CD4-positive, alpha-beta T cell treated with Interleukin-4 for 1 hour (primary cell): ENCODE data around the gene GABRR1.
A peak's percentile ranks its signal among the peaks of the same experiment; 100 is the strongest.

Experiments used
- DNase-seq, 2 donors: peaks; one replicate each; pipeline ENCODE4 v3.0.0-alpha.2; 2020 to 2022

Gene GABRR1

DNA sequence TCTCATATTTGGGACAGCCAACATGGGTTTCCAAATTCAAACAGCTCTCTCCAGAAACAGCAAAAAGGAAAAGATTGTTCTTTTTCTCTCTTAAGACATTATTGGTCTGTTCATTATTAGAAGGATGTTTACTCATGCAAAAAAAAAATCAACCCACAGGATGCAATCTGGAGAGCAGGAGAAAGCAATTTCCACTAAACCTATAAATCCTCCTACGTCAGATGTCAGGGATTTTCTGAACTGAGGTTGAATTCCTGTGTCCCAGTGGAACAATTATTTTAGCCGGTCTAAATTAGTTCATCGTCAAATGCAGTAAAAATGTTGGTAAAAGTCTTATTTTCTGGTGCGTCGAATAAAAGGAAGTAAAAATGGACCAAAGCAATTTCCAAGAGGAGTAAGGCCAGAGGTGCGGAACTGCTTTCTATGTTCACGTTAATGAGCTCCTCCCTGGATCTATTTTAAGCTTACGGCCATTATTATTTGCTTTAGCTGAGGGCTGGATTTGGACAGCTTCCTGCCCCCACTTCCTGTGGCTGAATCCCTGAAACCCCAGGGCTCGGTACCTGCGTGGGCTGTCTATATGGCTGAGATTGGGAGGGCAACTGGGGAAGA, at the start of gene GABRR1:
Gene GABRR1 (minus strand): TSS at position 60 of the 612 bp plus-strand sequence. CDS start 36 bp downstream, at position 24.
- no peak for DNase-seq

DNA sequence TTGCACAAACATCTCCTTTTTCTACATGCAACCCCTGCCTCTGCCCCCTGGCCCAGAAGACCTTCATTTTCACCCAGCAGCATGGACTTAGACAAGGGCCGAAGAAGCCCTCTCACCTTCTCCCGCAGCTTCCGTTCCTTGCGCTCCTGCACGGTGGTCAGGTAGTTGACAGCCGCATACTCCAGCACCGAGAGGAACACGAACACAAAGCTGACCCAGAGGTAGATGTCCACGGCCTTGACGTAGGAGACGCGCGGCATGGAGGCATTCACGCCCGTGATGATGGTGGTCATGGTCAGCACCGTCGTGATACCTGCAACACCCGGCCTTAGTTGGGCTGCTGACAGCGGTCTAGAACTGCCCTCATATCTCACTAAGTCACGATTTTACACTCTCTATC, 47.1 kb upstream of the GABRR1 start:
- no peak for DNase-seq

DNA sequence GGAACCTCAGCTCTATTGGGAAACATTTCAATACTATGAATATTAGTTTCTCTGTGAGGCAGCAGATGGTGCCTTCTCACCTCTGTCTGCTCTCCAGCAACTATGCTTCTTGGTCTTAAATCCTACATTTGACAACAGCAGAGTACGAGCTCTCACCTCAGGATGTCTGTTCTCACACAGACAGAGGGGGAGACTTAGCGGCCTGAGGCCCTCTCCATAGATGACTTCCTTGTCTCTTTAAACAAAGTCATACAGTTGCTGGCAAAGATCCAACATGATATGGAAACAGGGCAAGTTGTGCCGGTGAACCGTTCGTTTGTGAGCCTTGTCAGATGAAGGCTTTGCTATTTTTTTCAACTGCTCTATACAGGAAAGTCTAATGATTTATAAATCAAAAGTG, 43.7 kb upstream of the GABRR1 start:
- no peak for DNase-seq

DNA sequence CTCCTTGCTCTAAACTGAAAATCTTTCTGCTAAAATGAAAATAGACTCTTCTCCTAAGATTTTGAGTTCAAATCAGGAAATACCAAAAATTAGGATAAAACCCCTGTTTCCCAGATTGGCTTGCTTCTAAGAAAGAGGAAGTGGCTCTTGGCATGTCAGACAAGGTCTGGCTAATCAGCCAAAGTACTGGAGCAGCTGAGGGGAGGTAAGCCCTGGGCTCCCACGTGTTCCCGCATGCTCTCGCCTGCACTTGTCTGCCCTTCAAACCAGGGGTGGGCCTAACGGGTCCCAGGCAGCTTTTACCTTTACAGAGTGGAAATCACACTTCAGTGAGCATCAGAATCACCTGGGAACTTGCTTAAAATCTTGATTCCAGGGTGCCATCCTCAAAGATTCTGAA, 43.2 kb upstream of the GABRR1 start:
- DNase-seq: no peak

DNA sequence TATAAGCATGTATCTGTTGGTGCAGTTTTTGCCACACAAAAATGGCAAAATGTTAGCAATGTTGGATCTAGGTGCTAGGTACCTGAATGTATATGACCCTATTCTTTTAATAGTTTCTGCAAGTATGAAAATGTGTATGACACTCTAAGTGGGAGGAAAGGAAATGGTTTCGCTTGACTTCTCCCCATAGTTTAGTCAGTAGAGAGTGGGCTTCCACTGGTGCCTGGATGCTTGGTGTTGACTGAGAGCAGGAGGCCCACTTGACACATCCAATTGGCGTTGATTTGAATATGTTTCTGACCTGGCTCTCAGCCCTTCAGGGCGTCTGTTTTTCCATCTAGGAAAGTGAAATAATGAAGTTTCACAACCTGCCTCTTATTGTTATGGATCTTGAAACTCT, 41.8 kb upstream of the GABRR1 start:
- DNase-seq: no peak

DNA sequence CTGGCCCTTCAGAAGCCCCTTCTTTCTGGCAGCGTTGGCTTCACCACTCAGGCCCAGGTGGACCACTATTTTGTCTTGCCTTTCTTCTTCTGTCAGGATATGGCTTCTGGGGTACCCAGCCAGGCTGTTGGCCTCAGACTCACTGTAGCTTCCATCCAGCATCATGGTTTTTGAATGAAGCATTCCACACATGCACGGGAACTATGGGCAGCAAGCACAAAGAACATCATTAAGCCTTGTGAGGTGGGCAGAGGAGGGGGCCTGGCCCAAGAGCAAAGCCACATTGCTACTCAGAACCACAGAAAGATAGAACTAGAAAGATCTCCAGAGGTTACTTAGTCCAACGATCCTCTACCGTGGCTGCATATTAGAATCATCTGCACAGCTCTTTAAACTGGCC, 40.6 kb upstream of the GABRR1 start:
- DNase-seq: no peak

DNA sequence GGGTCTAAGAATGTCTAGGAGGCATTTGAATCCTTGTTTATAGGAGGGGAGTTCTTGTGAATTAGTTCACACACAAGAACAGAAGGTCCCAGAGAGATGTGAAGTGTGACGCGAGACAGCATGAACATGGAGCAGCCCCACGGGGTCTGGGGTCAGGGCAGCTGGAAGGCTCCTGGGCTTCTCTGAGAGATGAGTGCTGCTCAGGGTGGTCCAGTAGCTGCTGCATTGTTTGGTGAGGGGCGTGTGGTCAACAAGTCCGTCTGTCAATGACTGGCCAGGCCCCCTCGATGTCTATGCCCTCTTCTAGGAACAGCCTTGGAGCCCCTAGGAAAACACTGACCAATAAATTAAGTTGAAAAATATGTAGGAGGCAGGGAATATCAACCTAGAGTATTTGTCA, 40.2 kb upstream of the GABRR1 start:
- no peak for DNase-seq

DNA sequence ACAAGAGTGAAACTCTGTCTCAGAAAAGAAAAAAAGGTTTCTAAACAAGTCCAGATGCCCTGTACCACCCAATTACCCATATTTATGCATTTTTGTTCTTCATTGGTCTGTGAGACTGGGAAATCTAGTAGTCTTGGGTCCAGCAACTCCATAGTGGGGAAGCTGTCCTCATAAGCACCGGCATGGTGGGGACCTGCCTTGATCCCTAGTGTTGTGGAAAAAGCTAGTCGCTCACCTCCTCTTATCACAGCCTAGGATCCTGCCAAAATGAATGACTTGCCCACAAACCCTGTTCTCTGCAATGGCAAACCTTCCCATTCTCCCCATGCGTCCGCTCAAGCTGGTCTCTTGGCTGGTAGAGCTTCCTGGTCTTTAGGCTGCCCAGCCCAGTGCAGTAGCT, 38.3 kb upstream of the GABRR1 start:
- no peak for DNase-seq

DNA sequence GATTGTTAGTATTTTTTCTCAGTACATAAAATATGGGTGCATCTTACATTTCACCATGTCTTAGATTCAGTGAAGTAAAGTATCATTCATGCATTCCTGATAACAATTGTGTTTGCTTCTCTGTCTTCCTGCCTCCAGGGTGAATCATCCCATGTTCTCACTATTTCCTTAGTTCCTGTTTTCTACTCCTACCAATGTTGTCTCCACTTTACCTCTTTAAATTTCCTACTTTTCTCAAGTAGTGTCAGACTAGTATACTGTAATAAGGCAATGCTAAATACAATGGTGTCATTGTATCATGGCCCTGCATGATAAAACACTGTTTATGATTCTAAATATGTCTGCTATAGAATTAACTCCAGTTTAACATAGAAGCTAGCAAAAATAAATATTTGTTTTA, 37.4 kb upstream of the GABRR1 start:
- DNase-seq: no peak

DNA sequence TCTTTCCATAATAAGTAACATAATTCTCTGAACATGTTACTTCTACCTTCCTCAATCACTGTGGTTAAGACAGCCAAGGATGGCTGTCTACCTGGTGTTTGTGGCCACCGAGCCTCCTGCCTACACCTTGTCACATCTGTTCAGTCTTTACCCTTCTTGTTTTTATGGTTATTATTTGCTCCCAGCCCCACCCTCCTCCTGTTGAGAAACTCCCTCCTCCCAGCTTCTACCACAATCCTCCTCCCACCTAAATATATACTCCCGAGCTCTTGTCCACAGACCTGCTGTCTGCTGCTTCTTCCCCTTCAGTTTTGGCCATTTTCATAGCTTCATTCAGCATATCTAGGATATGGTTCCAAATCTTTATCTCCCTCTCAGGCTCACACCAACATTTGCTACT, 35.7 kb upstream of the GABRR1 start:
- DNase-seq: no peak

DNA sequence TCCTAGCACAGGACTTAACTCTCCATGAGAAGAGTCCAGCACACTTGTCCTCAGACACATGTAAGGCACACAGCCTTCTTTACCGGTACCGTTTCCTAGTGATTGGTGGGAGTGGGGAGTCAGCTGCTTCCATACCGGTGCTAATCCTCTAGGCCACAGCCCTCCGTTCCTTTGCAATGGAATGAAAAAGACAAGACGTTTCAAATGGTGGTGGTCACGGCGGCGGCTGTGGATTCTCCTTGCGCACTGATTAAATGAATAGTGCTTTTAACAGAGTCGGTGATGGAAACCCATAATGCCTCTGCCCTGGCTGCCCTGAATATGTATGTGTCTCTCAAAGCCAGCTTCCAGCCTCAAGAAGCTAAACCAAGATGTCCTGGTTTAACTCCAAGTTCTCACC, 34.8 kb upstream of the GABRR1 start:
- DNase-seq: no peak

DNA sequence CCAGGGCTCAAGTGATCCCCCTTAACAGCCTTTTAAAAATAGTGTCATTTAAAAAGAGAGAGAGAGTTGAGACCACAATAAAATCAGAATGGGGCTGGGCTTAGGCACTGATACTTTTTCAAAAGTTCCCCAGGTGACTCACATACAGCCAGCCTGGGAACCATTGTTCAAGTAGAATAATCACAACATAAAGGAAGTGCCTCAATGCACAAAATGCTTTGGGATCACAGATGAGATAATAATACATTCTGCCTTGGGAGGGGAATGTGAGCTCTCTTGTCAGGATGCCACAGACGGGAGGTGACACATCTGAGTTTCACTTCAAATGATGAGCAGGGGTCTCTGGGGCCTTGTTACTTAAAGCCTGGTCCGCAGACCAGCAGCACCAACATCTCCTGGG, 34.0 kb upstream of the GABRR1 start:
- DNase-seq: no peak

DNA sequence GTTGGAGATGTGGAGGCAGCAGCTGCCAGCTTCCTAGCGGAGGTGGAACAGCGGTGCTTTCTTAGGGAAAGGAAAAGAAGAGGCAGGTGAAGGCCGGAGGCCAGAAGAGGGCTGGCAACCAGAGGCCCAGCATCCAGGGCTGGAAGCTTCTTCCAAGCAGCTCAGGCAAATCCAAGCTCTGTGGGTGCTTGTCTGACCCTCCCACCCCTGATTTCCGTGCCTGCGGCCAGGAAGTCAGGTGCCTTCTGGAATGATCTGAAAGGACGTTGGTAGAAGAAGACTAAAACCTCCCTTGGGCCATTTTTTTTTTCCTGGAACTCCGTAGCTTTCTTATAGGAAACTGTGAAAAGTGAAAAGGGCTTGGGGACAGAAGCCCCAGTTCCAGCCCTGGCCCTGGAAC, 33.1 kb upstream of the GABRR1 start:
- DNase-seq: no peak

DNA sequence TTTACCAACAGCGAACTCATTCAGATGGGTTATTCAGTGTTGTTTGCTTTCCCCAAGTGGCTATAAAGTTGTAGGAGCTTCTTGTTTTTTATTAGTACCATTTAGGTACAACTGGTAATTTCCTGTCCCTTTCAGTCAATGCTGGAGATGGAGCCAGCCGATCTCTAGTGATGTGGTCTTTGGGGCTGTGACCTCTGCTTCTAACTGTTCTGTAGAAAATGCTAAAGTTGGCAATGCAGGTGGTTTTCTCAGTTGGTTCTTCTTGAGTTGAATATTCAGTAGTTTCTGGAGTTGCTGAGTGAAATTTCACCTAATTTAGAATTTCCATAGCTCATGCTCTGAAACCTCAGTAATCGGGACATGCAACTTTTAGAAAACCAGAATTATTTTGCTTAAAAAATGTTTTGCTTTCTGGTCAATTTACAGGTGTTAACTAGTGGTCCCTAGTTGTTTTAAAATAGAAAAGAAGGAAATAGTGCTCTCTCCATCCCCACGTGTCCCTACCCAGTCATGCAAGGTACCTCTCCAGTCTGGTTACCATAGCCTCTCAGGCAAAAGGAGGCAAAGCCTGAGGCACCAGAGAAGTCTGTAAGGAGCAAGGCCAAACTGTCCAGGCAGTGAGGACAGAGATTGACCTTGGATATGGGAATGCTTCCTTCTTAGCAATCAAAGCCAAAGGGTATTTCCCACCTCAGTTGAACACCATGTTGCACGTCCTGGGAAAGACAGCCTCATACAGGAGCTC, 27.3 kb upstream of the GABRR1 start:
- DNase-seq: no peak

DNA sequence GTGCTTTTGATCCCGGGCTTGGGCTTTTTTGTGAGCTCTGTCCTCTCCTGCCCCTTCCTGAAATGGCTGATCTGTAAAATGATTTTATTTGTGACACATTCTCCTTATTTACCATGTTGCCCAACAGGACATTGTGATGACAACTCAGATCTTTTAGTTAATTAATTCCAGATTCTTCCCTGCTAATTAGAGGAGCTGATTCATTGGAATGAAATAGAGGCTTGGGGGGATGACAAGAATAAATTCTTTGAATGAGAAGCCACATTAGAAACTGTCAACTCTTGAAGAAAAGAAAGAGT, 26.1 kb upstream of the GABRR1 start:
- DNase-seq: no peak

DNA sequence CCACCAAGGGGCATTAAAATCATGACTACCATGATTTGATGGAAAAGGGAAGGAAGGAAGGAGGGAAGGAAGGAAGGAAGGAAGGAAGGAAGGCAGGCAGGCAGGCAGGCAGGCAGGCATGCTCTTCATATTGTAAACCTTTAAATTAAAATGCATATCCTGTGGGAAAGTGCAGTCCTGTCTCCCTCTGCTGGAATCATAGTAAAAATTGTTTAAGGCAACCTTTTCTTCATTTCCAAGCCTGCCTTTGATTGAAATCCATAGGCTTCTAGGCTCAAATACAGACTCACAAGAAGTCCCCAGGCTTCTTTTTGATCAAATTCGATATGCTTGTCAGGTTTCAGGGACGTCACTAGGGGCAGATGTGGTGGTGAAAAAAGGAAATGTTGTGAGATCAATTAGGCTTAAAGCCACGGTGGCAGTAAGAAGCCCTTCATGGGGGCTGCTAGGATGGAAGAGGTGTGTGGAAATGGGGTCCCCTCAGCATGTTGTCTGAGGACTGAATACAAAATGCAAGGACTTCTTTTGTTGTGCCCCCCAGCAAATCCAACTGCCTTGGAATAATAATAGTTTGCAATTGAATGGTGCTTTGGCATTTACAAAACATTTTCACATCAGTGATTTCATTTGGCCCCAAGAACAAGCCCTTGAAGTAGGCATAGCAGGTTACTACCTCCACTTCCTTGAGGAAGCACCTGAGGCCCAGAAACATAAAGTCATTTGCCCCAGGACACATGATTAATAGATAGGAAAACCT, 25.6 kb upstream of the GABRR1 start:
- DNase-seq: peak in 1 of 2 donors; percentile 48

DNA sequence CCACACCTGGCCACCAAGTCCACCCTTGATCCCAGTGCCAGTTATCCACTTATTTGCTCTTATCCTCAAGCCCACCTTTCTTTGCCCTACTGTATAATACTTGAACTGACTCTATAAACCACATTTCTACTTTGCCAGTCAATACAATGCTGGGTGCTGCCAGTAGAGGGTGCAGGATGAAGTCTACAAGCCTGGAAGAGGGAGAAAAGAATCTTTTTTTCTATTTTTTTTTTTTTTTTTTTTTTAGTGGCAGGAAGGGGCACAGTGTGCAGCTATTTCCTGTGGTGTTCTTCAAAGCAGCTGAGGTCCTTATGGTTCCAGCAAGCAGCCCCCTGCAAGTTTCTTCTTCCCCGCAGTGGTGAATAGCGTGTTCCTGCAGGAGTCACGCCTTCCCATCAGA, 22.2 kb upstream of the GABRR1 start:
- DNase-seq: peak in 1 of 2 donors; percentile 48

DNA sequence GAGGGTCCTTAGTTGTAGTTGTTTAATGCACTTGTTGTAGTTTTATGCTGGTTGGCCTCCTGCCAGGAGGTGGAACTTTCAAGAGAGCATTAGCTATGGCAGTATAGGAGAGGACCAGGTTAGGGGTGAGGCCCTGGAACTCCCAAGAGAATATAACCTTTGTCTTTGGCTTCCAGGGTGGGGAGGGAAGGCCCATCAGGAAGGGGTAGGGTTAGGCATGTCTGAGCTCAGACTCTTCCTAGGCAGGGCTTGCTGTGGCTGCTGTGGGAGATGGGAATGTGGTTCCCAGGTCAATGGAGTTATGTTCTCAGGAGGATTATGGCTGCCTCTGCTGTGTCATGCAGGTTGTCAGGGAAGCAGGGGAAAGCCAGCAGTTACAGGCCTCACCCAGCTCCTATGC, 20.0 kb upstream of the GABRR1 start:
- DNase-seq: no peak

DNA sequence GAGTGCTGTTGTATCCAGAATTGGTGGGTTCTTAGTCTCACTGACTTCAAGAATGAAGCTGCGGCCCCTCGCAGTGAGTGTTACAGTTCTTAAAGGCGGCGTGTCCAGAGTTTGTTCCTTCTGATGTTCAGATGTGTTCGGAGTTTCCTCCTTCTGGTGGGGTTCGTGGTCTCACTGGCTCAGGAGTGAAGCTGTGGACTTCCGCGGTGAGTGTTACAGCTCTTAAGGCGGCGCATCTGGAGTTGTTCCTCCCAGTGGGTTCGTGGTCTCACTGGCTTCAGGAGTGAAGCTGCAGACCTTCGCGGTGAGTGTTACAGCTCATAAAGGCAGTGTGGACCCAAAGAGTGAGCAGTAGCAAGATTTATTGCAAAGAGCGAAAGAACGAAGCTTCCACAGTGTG, 16.4 kb upstream of the GABRR1 start:
- DNase-seq: peak in 1 of 2 donors; percentile 3

DNA sequence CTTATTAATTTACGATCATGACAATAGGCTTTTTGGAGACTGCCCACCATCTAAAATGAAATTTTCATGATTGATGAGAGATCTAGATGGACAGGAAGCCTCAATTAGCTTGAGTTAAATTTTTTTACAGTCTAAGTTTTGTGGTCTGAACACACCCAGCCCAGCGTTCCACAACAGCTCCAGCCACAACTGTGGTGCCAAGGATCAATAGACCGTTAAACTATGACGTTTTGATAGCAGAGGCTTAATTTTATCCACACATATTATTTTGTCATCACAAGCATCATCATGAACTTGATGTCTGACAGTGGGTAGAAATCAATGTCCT, 5.5 kb upstream of the GABRR1 start:
- DNase-seq: no peak

DNA sequence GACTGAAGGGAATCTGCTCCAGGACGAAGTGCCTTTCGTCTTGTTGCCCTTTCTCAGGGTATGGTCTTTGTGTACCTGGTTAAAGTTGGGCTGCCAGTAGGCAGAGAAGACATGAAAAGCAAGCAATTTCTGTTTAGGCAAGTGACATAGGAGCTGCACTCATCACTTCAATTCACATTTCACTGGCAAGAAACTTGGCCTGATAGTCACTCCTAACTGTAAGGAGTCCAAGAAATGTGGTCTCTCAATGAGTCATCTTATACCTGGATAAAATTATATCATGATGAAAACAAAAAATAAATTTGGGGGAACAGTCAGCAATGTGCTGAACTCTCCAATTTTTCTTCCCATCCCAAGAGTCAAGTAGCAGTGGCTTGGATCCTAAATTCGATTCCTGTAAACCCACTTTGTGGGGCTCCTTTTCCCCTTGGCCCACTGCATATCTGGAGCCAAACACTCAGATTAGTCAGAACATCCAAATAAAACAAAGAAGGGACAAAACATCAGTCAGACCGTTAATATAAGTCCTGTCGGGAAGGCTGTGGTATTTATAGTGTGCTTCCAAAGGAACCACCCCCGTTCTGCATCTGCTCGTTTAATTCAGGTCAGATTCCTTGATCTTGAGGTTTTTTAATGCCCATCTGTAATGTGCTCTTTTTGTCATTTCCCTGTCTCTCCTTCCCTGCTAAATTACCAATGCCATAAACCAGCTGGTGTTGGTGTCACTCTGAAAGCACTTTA, 5.0 kb upstream of the GABRR1 start:
- DNase-seq: no peak

DNA sequence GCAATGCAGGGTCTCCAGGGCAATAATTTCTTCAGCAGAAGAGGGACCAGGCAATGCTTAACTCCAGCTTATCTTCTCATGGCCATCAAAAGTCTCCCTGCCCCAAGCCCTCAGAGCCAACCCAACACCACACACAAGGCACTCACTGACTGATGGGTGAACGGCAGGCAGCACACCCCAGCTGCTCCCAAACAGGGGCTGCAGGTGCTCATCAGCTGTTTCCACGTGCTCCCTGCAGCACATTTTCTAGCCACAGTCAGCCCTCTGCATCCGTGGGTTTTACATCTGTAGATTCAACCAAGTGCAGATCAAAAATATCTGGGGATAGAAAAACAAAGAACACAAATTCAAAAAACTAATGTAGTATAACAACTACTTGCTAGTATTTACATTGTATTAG, 4.0 kb upstream of the GABRR1 start:
- DNase-seq: no peak

DNA sequence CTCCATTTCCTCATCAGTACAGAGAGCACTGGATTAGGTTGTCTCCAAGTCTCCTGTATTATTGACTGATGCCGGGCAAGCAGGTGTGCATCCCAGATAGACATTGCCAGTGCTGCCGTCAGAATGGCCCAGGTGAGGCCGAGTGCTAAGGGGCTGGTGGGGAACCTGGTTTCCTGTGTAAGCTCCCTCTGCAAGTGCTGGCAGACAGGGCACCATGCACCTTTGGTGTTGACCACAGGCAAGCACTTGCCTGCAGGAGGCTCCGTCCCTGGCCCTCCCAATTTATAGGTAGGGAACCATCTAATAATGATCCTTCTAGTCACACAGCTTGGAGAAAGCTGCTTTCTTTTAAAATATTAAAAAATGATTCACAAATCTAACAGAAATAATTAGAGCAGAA, 747 bp downstream of the GABRR1 start:
- no peak for DNase-seq

DNA sequence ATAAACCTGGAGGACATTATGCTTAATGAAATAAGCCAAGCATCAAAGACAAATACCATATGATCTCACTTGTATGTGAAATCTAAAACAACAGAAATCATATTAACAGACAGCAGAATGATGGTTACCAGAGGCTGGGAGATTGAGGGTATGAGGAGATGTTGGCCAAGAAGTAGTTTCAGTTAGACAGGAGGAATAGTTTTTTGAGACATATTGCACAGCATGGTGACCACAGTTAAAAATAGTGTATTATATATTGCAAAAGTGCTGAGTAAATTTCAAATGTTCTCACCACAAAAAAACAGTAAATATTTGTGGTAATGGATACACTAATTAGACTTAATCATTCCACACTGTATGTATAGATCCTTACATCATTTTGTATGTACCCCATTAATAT, 1.8 kb downstream of the GABRR1 start:
- no peak for DNase-seq
